SKM-1 (cell line): ENCODE data around the gene PABPC4L.
"Not testable (repeated sequence)": the region's sequence is repeated elsewhere in the genome, so short reads cannot be mapped to it uniquely, and the experiment has no call there.

Experiments
- DNase-seq: peaks from one replicate; lab custom pipeline; 2025; ENCODE audit not compliant: unreplicated experiment; lab: John Stamatoyannopoulos, UW

Gene PABPC4L

DNA sequence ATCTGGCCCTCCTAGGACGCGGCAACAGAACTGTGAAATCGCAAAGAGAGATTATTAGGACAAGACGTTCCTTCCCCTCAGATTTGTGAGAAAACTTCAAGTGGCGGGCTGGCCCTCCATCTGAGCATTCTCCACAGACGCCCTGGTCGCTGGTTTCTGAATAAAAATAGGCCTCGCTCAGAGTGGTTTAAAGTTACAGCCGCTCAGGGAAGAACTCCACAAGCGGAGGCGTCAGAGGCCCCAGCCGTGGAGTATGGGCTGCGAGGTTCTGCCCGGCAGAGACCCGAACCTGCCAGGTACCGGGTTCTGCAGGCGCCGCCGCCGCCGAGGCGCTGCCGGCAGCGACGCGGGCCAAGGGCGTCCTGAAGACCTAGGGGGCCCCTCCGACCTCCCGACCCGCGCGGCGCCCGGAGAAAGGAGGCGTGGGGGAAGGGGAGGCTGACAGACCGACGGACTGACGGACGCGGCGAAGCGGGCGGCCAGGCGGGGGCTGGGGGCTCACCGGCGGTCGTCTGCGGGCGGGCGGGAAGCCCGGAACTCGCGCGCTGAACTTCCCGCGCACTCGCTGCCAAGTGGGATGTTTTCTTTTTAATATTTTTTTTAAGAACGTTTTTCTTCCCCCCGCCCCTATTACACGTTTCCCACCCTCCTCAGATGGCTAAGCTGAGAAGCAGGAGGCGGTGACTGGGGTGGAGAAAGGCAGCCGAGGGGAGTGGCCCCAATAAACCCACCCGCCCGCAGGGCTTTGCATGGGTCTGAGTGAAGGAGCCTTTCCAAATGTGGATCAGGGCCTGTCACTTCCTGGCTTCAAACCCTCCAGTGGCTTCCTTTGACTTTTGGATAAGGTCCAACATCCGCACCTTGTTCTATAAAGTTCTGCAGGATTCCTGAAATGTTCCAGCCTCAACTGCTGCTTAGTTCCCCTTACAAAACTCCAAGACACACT is at the start of gene PABPC4L:
PABPC4L (minus strand) TSS at position 574 of the 946 bp plus-strand sequence. CDS start 770 bp downstream, outside the sequence.
- DNase-seq: no peak

DNA sequence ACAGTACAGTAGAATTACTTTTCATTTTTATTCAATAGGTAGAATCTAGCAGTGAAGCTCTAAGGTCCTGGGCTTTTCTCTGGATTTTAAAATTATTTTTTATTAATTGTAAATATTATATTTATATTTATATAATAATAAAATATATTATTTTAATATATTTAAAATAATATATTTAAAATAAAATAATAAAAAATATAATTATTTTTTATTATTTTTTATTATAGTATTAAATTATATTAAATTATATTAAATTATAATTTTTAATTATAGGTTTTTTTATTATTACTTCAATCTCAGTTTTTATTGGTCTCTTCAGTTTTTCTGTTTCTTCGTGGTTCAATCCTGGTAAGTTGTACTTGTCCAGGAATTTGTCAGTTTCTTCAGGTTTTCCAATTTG is 49.7 kb upstream of the PABPC4L start:
- DNase-seq: no peak

- no peak for DNase-seq
These were observed 42.4 kb upstream of the PABPC4L start for GRCh38 chr4:134243742-134244713.

GRCh38 chr4:134219043-134219442 is 17.5 kb upstream of the PABPC4L start:
- no peak for DNase-seq

DNA sequence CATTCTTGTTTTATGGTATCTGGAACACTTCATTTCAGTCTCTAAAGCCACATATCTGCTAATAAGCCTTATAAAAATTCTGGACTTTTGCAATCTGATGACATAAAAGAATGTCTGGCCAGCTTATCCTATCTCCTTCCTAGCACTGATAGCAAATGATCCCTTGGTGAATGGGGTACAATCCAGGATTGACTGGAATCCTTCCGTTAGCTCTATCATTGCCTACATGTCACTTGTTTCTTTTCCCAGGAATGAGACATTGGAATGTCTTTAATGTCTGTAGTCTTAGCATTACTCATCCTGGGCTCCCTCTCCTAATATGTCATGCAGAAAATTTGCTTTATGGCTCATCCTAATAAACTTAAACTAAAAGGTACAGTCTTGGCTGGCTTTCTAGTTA is 14.8 kb upstream of the PABPC4L start:
- DNase-seq: no peak

GRCh38 chr4:134215620-134216344 is 14.2 kb upstream of the PABPC4L start:
- no peak for DNase-seq

GRCh38 chr4:134207955-134208354 is 6.4 kb upstream of the PABPC4L start:
- DNase-seq: not testable (repeated sequence)

DNA sequence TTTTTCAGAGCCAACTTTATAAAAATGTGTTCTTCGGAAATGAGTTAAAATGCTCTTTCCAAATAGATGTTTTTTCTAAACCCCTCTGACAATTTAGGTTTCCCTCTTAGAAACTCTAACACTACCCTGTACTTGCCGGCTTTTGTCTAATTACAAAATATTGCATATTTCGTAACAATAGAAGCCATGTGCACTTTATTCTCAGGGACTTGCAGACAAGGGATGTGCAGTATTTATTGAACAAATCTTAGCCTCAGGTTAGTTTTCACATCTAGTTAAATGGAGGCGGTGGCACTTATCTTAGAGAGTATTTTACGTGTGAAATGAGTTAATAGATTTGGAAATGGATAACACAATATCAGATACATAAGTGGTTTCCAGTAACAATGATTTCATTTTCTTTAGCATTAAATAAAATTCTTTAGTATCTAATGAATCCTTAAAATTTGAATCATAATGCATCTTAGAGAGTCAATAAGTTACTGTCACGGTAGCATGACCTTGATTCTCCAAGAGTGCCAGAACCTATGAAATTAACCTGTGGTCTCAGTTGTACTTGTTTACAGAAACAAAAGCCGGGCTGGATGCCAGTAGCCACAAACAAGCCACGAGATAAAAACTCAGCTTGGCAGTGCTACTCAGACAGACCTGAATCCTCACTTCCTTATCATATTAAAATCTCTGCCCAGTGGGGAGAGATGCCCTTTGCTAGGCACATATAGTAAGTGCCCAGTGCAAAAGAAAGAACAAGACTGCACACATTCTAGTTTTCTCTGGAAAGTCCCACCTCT is 772 bp upstream of the PABPC4L start:
- no peak for DNase-seq

- no peak for DNase-seq
These were observed 776 bp downstream of the PABPC4L start for GRCh38 chr4:134200811-134201215.

DNA sequence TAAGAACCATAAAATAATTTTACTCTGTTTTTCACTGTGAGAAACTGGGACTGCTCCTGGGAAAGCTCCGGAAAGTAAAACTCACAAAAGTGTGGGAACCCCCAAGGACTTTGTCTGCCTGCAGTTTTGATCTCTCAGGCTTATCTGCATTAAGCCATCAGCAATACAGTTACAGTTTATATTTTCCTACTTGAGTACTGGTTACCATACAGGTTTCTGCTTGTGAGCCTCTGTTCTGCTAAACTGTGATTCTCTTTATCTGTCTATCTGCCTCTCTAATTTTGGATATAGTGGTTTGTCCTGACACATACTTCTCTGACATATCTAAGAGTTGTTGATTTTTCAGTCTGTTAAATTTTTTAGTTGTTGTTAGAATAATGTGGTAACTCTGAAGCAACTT is 11.6 kb downstream of the PABPC4L start:
- no peak for DNase-seq

DNA sequence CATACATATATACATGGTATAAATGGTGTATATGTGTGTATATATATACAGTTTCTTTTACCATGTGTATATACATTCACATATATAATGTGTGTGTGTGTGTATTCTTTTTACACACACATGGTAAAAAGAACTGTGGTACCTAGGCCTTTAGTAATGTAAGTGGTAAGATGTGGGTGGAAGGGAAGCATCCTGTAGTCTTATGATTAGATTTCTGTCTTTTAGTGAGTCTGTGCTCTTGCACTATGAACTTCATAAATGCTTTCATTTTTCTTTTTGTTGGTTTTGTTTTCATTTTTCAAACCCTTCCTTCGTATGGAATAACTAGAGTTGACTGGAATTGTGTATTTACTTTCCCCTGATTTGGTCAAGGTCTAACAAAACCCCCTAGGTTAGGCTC is 12.1 kb downstream of the PABPC4L start:
- DNase-seq: no peak

DNA sequence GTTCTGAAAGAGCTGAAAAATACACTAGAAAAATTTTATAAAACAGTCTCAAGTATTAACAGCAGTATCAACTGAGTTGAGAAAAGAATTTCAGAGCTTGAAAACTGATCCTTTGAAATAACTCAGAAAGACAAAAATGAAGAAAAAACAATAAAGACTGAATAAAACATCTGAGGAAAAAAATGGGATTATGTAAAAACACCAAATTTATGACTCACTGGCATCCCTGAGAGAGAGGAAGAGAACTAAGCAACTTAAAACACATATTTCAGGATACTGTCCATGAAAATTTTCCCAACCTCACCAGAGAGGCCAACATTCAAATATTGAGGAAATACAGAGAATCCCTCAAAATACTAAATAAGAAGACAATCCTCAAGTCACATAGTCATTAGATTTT is 22.9 kb downstream of the PABPC4L start:
- no peak for DNase-seq

- no peak for DNase-seq
These were observed 27.3 kb downstream of the PABPC4L start for GRCh38 chr4:134174271-134174670.

DNA sequence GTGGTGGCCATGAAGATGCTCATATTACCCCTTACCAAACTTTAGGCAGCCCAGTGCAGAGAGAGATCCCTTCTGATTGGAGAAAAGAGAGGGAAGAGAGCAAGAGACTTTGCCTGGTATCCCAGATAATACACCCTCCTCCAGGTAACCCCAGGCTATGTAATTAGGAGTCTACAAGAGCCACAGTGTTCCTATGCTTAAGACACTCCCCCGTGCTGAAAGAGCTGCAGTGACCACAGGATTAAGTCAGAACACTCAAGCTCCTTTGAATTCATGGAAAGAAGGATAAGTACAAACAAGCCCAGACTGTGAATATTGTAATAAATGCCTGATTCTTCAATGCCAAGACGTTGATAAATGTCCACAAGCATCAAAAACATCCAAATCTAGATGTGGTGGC is 41.4 kb downstream of the PABPC4L start:
- DNase-seq: no peak

- no peak for DNase-seq
These were observed 47.5 kb downstream of the PABPC4L start for GRCh38 chr4:134154097-134154496.

DNA sequence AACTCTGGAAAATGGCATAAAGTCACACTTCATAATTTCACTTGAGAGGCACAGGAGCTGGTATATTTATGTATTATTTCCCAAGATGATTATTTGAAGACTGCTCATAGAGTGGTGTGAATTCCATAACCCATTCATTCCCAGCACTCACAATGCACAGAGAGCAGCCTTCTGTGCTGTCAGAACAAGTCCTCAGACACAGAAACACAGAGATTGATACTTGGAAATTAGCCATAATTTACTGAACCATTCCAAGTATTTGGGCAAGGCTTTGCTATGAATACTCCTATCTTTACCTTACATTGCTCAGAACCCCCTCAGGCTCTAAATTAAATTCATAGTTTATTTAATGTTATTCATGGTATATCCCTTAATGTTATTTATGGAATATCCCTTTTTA is 53.6 kb downstream of the PABPC4L start:
- DNase-seq: no peak
